T-cell (primary cell): ENCODE measurements around the gene USB1. TPM values are rescaled to one million over a fixed set of nuclear protein-coding genes. Genes with fewer than 3 reads are reported as not detected.

Experiments
- ATAC-seq, 4 experiments: fragments of 200-7000 bp in 3 of 4; fragments of 150-1000 bp in 1 of 4; cut with Tn5 transposase; replicated peaks in 1 of 4; 1 replicate in 3 of 4; 2 replicates in 1 of 4; pipeline ENCODE4 v1.10.0; 2021; ENCODE audit warnings: moderate library complexity in 3 of 4, mild to moderate bottlenecking in 2 of 4, moderate number of reproducible peaks in 1 of 4
- CTCF ChIA-PET, 2 donors: fragments of 300-600 bp; sonication (Branson Sonifier 250); formaldehyde crosslinking; loops; one replicate each; lab custom pipeline; 2022; ENCODE audit warnings: antibody characterized with exemption in 2 of 2; lab: Charles Lee
- POLR2A ChIA-PET, 2 donors: fragments of 300-600 bp; sonication (Branson Sonifier 250); formaldehyde crosslinking; loops; one replicate each; lab custom pipeline; 2022; ENCODE audit warnings: antibody characterized with exemption in 2 of 2; lab: Charles Lee
- DNase-seq, 35 experiments: peaks; one replicate each; pipeline versions ENCODE4 v3.0.0 to v3.0.0-alpha.2; 2013 to 2023
- H3K27ac ChIP-seq: one replicate; pipeline ENCODE4 v1.5.1; 2013; ENCODE audit warnings: low read length
- H3K27me3 ChIP-seq, 2 experiments: replicated peaks in 1 of 2; 1 replicate in 1 of 2; 2 replicates in 1 of 2; pipeline versions ENCODE4 v1.6.1 to v1.7.0; 2013; ENCODE audit warnings: low read length in 1 of 2, mixed read lengths in 1 of 2; ENCODE audit not compliant: control insufficient read depth in 2 of 2, insufficient read depth in 2 of 2; ENCODE audit errors: extremely low read depth in 1 of 2
- H3K36me3 ChIP-seq, 2 donors: 1 replicate in 1 of 2; 2 replicates in 1 of 2; pipeline versions ENCODE4 v1.6.1 to v1.7.0; 2013; ENCODE audit warnings: low read length in 1 of 2; ENCODE audit not compliant: control insufficient read depth in 2 of 2, insufficient read depth in 1 of 2; ENCODE audit errors: extremely low read depth in 1 of 2
- H3K4me1 ChIP-seq, 2 experiments: 1 replicate in 1 of 2; 2 replicates in 1 of 2; pipeline versions ENCODE4 v1.6.1 to v1.7.0; 2013; ENCODE audit warnings: low read length in 2 of 2, mixed read lengths in 1 of 2; ENCODE audit not compliant: insufficient read depth in 2 of 2, control insufficient read depth in 1 of 2; ENCODE audit errors: extremely low read depth in 1 of 2
- H3K4me3 ChIP-seq, 2 donors: 1 replicate in 1 of 2; 2 replicates in 1 of 2; pipeline versions ENCODE4 v1.5.1 to v1.7.0; 2013; ENCODE audit warnings: mild to moderate bottlenecking in 2 of 2, low read length in 1 of 2, moderate library complexity in 1 of 2; ENCODE audit not compliant: control insufficient read depth in 1 of 2; ENCODE audit errors: extremely low read depth in 1 of 2
- H3K9me3 ChIP-seq: 2 replicates; pipeline ENCODE4 v1.7.0; 2013
- H3K27ac Mint-ChIP-seq, 2 donors: one replicate each; pipeline ENCODE4 v1.8.0; 2020 to 2021; ENCODE audit warnings: mild to moderate bottlenecking in 2 of 2, mixed read lengths in 2 of 2
- H3K27me3 Mint-ChIP-seq, 2 donors: one replicate each; pipeline ENCODE4 v1.8.0; 2021 to 2022; ENCODE audit warnings: mixed read lengths in 2 of 2
- H3K36me3 Mint-ChIP-seq: one replicate; pipeline ENCODE4 v1.8.0; 2021; ENCODE audit warnings: mixed read lengths
- H3K4me1 Mint-ChIP-seq, 3 donors: one replicate each; pipeline ENCODE4 v1.8.0; 2020 to 2022; ENCODE audit warnings: mixed read lengths in 3 of 3, mild to moderate bottlenecking in 1 of 3
- H3K4me3 Mint-ChIP-seq, 3 donors: one replicate each; pipeline ENCODE4 v1.8.0; 2020 to 2022; ENCODE audit warnings: mild to moderate bottlenecking in 3 of 3, mixed read lengths in 3 of 3, moderate library complexity in 3 of 3
- H3K9me3 Mint-ChIP-seq, 3 donors: one replicate each; pipeline ENCODE4 v1.8.0; 2020 to 2022; ENCODE audit warnings: mixed read lengths in 3 of 3
- WGBS: methylation state at CpG from one replicate; pipeline ENCODE4 v1.1.5; 2013; ENCODE audit warnings: missing lambda C conversion rate; ENCODE audit not compliant: insufficient coverage; 5-methylcytosine and 5-hydroxymethylcytosine counted together
- total RNA-seq, 35 experiments: library from RNA in 6 of 35; stranded (reverse) in 6 of 35; fragments of 120-200 nt in 1 of 35; gene quantifications; one replicate each; pipeline versions ENCODE4 v1.2.1 to v1.2.4 and lab custom pipeline; 2013 to 2026

Gene USB1
- total RNA-seq, 5 donors from 2014 or later (not counting 1 experiment from before 2014, with no cell fraction given): 31.7 to 44.2 (median 41.3) TPM

DNA sequence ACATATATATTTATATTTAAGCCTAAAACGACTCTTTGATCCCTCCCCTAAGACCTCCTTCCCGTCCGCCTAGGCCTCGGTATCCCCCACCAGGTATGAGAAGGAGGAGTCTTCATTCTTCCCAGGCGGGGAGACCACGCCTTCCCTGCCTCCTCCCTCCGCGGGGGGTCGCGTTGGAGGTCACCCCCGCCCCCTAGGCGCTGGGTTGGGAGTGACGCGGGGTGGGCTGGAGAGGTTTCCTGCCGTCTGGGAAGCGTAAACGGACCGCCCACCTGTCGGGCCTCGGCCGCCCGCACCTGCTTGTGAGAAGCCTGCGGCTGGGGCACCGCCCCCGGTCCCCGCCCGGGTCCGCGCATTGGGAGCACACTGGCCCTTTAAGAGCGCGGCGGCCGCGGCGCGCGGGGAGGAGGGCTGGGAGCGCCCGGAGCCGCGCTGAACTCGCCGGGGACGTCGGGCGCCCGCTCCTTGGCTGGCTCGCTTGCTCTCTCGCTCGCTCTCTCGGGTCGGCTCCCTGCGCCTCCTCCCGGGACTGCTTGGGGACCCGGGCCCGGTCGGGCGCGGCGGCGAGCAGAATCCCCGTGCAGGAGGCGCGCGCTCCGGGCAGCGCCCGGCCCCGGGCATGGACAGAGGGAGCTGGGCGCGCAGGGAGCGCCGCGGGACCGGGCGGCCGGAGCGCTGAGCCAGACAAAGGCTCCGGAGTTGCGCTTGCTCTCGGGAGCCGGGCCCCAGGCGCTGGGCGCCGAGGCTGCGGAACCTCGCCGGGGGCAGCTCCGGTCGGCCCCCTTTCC lies 24.3 kb downstream of the USB1 start, which contains the start of gene MMP15:
TSS of gene MMP15 (plus strand) at position 404 of the 788 bp plus-strand sequence. CDS start 597 bp downstream, outside the sequence.
- Mint-ChIP-seq H3K9me3 (no peaks in the 10 kb centered on the region), H3K4me1 (peaks cover 15 to 23% (median 18%) of the 10 kb centered on the region in 3 donors), H3K4me3 (peak within 1 kb of the TSS; percentile 89 to 91 (median 90)), H3K36me3 (no peaks in the 10 kb centered on the region), H3K27ac (peak within 1 kb of the TSS; percentile 76 to 89), H3K27me3 (peaks cover 4 to 13% of the 10 kb centered on the region in 2 donors)
- Histone ChIP-seq H3K4me1 (peaks cover 2 to 33% of the 10 kb centered on the region in 2 experiments), H3K9me3 (no peaks in the 10 kb centered on the region), H3K4me3 (peak within 1 kb of the TSS; percentile 72 to 87), H3K27ac (no peak within 1 kb of the TSS), H3K27me3 (peaks cover 0 to 37% of the 10 kb centered on the region in 2 experiments), H3K36me3 (no peaks in the 10 kb centered on the region)
- under 1% methylated on average over 80 of the region's 90 CpGs for WGBS
- ChIA-PET POLR2A (interaction anchor here (0.5 to 1.0 kb wide), 4 partner anchors 102 to 383 kb away, joined by 3 to 8 read pairs (median 6); partner anchors contain the start of gene CFAP20 (in 1 of the 2)), CTCF (interaction anchor here (0.5 to 1.1 kb wide), 3 partner anchors 13 to 208 kb away, joined by 3 read pairs; no protein-coding TSS in a partner anchor)
- peak; percentile 70 to 76 (median 72) for ATAC-seq
- peak in 34 of 35 experiments; percentile 1 to 67 (median 36) for DNase-seq

DNA sequence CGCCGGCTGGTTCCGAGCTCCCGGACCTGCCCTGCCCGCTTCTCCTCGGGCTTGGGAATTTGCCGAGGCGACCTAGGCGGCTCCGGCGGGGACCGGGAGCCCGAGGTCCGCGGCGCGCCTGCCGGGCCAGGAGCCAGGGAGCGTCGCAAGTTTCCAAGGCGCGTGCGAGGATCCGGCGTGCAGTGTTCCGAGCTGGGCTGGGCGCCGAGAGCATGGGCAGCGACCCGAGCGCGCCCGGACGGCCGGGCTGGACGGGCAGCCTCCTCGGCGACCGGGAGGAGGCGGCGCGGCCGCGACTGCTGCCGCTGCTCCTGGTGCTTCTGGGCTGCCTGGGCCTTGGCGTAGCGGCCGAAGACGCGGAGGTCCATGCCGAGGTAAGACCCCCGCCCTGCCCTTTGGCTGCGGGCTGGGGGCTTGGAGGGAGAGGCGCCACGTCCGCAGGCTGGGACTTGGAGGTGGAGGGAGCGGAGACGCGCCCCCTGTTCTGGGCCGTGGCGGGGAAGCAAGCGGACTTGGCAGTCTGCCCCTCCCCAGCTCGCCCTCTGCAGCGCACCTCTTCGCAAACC lies 25.0 kb downstream of the USB1 start:
- Histone ChIP-seq H3K4me1 (peaks cover 2 to 30% of the 10 kb centered on the region in 2 experiments), H3K36me3 (no peaks in the 10 kb centered on the region), H3K9me3 (no peaks in the 10 kb centered on the region), H3K27me3 (peaks cover 0 to 37% of the 10 kb centered on the region in 2 experiments), H3K27ac (no peak overlapping the region), H3K4me3 (peak overlapping the region; percentile 48 to 87)
- POLR2A ChIA-PET: no interaction called here
- H3K27me3 Mint-ChIP-seq: peaks cover 4 to 13% of the 10 kb centered on the region in 2 donors
- peak in 3 of 4 experiments; percentile 31 to 35 (median 31) for ATAC-seq
- peak overlapping the region; percentile 54 to 57 (median 54) for H3K4me3 Mint-ChIP-seq
- H3K9me3 Mint-ChIP-seq: no peaks in the 10 kb centered on the region
- CTCF ChIA-PET: interaction anchor here in 1 of 2 donors (0.7 kb wide), 1 partner anchor 12 kb away, joined by 3 read pairs; no protein-coding TSS in a partner anchor
- H3K27ac Mint-ChIP-seq: no peak overlapping the region
- H3K36me3 Mint-ChIP-seq: no peaks in the 10 kb centered on the region
- WGBS: under 1% methylated on average over 62 of the region's 65 CpGs
- peaks cover 11 to 18% (median 13%) of the 10 kb centered on the region in 3 donors for H3K4me1 Mint-ChIP-seq
- DNase-seq: peak in 5 of 35 experiments; percentile 10 to 32 (median 15)

DNA sequence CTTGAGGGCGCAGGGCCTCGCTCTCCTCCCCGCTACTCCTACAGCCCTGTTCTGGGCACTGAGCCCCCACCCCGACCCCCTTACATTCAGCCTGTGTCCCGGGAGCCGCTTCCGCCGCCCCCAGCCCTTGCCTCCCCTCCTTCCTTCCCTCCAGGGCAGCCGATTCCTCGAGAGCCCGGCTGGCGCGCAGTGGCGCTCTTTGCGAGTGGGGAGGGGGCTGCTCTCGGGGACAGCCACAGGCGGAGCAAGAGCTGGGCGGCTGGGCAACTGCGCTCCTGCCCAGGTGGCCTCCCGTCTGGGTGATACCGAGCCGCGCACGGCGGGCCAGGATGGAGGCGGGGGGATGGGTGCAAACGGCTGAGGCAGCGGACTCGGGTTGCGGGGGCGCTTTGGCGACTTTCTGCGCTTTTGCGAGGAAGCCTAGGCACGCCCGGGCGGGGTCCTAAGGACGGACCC lies 25.5 kb downstream of the USB1 start:
- H3K9me3 Mint-ChIP-seq: no peaks in the 10 kb centered on the region
- H3K36me3 Mint-ChIP-seq: no peaks in the 10 kb centered on the region
- 1% methylated on average over 26 of the region's 38 CpGs for WGBS
- peaks cover 4 to 13% of the 10 kb centered on the region in 2 donors for H3K27me3 Mint-ChIP-seq
- H3K4me3 ChIP-seq: peak overlapping the region; percentile 48 to 87
- ATAC-seq: no peak
- peaks cover 0 to 37% of the 10 kb centered on the region in 2 experiments for H3K27me3 ChIP-seq
- H3K4me1 ChIP-seq: peaks cover 2 to 30% of the 10 kb centered on the region in 2 experiments
- no peak overlapping the region for H3K27ac ChIP-seq
- DNase-seq: peak in 2 of 35 experiments; percentile 8 to 10
- peak overlapping the region; percentile 54 to 57 (median 54) for H3K4me3 Mint-ChIP-seq
- no peaks in the 10 kb centered on the region for H3K9me3 ChIP-seq
- CTCF ChIA-PET: interaction anchor here in 1 of 2 donors (0.6 kb wide), 1 partner anchor 123 kb away, joined by 4 read pairs; no protein-coding TSS in a partner anchor
- H3K36me3 ChIP-seq: no peaks in the 10 kb centered on the region
- H3K4me1 Mint-ChIP-seq: peaks cover 11 to 18% (median 13%) of the 10 kb centered on the region in 3 donors
- POLR2A ChIA-PET: no interaction called here
- H3K27ac Mint-ChIP-seq: no peak overlapping the region

DNA sequence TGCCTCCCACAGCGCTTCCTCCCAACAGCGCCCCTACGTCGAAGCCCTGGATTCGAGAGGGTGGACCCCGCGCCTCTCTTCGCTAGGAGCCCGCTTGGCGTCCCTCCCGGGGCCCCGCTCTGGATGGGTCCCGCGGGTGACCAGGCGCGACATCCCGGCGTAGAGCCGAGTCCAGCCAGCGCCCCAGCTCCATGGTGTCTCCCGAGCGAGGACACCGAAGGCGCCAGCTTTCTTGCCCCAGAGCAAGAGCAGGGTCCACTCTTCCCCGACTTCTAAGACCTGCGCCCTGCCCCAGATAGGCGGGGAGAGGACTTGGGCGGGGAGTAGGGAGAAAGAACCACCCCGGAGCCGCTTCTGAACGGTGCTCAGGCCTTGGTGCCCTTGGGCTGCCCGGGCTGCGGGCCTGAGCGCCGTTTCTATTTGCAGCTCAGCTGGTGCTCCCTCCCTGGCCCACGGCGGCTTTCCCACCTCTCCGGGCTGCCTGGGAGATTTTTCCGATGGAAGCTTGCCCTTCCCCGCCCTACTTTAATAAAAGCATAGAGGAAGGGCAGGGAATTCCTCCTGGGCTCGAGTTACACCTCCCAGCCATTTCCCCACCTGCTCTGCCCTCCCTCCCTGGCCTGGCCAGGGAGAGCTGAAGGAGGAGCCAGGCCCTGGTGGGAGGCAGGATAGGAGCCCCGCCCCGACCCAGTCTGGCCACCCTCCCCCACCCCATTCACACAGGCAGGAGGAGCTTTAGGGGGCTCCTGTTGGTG lies 26.1 kb downstream of the USB1 start:
- no peaks in the 10 kb centered on the region for H3K36me3 Mint-ChIP-seq
- Histone ChIP-seq H3K36me3 (no peaks in the 10 kb centered on the region), H3K4me3 (peak overlapping the region; percentile 25 to 48), H3K9me3 (no peaks in the 10 kb centered on the region), H3K27ac (no peak overlapping the region), H3K4me1 (peaks cover 2 to 30% of the 10 kb centered on the region in 2 experiments), H3K27me3 (peaks cover 0 to 37% of the 10 kb centered on the region in 2 experiments)
- CTCF ChIA-PET: interaction anchor here (0.6 to 1.2 kb wide), 6 partner anchors 8 to 124 kb away, joined by 3 to 7 read pairs (median 3); no protein-coding TSS in a partner anchor
- ATAC-seq (no peak), DNase-seq (peak in 1 of 35 experiments; percentile 14)
- 15% methylated on average over 27 of the region's 43 CpGs for WGBS
- H3K4me1 Mint-ChIP-seq: peaks cover 11 to 18% (median 13%) of the 10 kb centered on the region in 3 donors
- H3K27me3 Mint-ChIP-seq: peaks cover 4 to 13% of the 10 kb centered on the region in 2 donors
- POLR2A ChIA-PET: interaction anchor here in 1 of 2 donors (0.6 kb wide), 2 partner anchors 14 to 859 kb away, joined by 3 read pairs; no protein-coding TSS in a partner anchor
- H3K4me3 Mint-ChIP-seq: peak overlapping the region in 2 of 3 donors; percentile 54 to 57
- H3K9me3 Mint-ChIP-seq: no peaks in the 10 kb centered on the region
- H3K27ac Mint-ChIP-seq: no peak overlapping the region

DNA sequence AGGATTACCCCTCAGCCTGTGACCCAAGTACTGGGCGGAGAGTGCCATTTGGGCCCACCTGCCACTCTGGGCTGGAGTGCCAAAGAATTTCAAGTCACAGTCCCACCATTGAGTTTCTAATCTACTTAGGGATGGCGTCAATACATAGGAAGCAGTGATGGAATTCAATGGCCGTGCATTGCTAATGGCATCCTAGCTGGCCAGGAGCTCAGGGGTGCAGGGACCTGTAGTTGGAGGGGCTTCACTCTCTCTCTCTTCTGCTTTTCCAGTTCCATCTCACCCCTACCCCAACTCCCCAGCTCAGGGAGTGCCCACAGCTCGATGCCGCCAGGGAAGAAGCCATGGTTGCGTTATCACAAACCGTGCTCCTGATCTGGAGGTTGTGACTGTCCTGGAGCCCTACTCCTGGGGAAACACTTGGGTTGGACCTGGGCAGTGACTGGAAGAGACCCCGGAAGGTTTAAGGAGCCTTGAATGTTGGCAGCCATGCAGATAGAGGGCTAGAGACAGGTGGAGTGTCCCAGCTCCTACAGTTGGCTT lies 26.8 kb downstream of the USB1 start:
- Histone ChIP-seq H3K27ac (no peak overlapping the region), H3K9me3 (no peaks in the 10 kb centered on the region), H3K36me3 (no peaks in the 10 kb centered on the region), H3K4me3 (no peak overlapping the region), H3K27me3 (peaks cover 0 to 37% of the 10 kb centered on the region in 2 experiments), H3K4me1 (peaks cover 2 to 30% of the 10 kb centered on the region in 2 experiments)
- Mint-ChIP-seq H3K27ac (no peak overlapping the region), H3K27me3 (peaks cover 4 to 13% of the 10 kb centered on the region in 2 donors), H3K4me1 (peaks cover 11 to 18% (median 13%) of the 10 kb centered on the region in 3 donors), H3K9me3 (no peaks in the 10 kb centered on the region), H3K36me3 (no peaks in the 10 kb centered on the region), H3K4me3 (peak overlapping the region; percentile 31 to 53 (median 50))
- ATAC-seq (no peak), DNase-seq (no peak)
- ChIA-PET POLR2A (interaction anchor here in 1 of 2 donors (0.6 kb wide), 2 partner anchors 15 to 860 kb away, joined by 3 read pairs; no protein-coding TSS in a partner anchor), CTCF (interaction anchor here (0.6 to 1.2 kb wide), 4 partner anchors 8 to 69 kb away, joined by 3 read pairs; no protein-coding TSS in a partner anchor)
- 94% methylated on average over 6 of the region's 8 CpGs for WGBS
